Osteoblast (primary cell): ENCODE data around the gene HIRA. TPM values are rescaled to one million over a fixed set of nuclear protein-coding genes. Genes with fewer than 3 reads are reported as not detected.
"Not testable (repeated sequence)": the region's sequence is repeated elsewhere in the genome, so short reads cannot be mapped to it uniquely, and the experiment has no call there.

Experiments used
- DNase-seq: peaks from one replicate; pipeline ENCODE4 v3.0.0; 2011; ENCODE audit warnings: low spot score, mixed read lengths; ENCODE audit not compliant: insufficient read length; ENCODE audit errors: missing footprints
- H2AFZ ChIP-seq: 2 replicates; pipeline ENCODE4 v1.6.0; 2011; ENCODE audit warnings: mild to moderate bottlenecking, low read length
- H3K27ac ChIP-seq: 2 replicates; pipeline ENCODE4 v1.5.1; 2011; ENCODE audit warnings: mild to moderate bottlenecking, low read depth, low read length, moderate library complexity
- H3K27me3 ChIP-seq: 2 replicates; pipeline ENCODE4 v1.6.0; 2012; ENCODE audit warnings: mild to moderate bottlenecking, control low read depth, inconsistent platforms, low read length, moderate library complexity; ENCODE audit not compliant: insufficient read depth
- H3K36me3 ChIP-seq: 2 replicates; pipeline ENCODE4 v1.5.1; 2011; ENCODE audit warnings: mild to moderate bottlenecking, low read length, control low read depth, moderate library complexity; ENCODE audit not compliant: insufficient read depth
- H3K4me1 ChIP-seq: 2 replicates; pipeline ENCODE4 v1.5.1; 2011; ENCODE audit warnings: mild to moderate bottlenecking, low read length, control low read depth, moderate library complexity; ENCODE audit not compliant: insufficient read depth
- H3K4me2 ChIP-seq: 2 replicates; pipeline ENCODE4 v1.6.0; 2011; ENCODE audit warnings: mild to moderate bottlenecking, low read length; ENCODE audit not compliant: insufficient read depth
- H3K4me3 ChIP-seq: fragments of 200-600 bp; sonication (generic); 3 replicates; pipeline ENCODE4 v1.5.1; 2012; ENCODE audit warnings: mild to moderate bottlenecking, low read length, inconsistent platforms; ENCODE audit not compliant: insufficient read depth
- H3K79me2 ChIP-seq: 2 replicates; pipeline ENCODE4 v1.6.0; 2012; ENCODE audit warnings: mild to moderate bottlenecking, low read length, control low read depth, inconsistent platforms; ENCODE audit not compliant: insufficient read depth
- H3K9me3 ChIP-seq: 2 replicates; pipeline ENCODE4 v1.5.1; 2011; ENCODE audit warnings: low read depth, low read length, control low read depth
- H4K20me1 ChIP-seq: 2 replicates; pipeline ENCODE4 v1.6.0; 2012; ENCODE audit warnings: mild to moderate bottlenecking, low read length, control low read depth; ENCODE audit not compliant: insufficient read depth
- total RNA-seq: library from RNA; depleted of rRNA; stranded (reverse); fragments of >200 nt; gene quantifications from 2 replicates; pipeline ENCODE4 v1.2.3, GENCODE V29; 2012
- TF ChIP-seq, protein P1 (sequence below): IDR thresholded peaks from 2 replicates; pipeline ENCODE4 v1.5.1; 2011; ENCODE audit warnings: mild to moderate bottlenecking, low read depth, low read length, moderate library complexity; ENCODE audit errors: extremely low read depth

The HIRA gene
- total RNA-seq, 1 donor = 22.1 TPM

DNA sequence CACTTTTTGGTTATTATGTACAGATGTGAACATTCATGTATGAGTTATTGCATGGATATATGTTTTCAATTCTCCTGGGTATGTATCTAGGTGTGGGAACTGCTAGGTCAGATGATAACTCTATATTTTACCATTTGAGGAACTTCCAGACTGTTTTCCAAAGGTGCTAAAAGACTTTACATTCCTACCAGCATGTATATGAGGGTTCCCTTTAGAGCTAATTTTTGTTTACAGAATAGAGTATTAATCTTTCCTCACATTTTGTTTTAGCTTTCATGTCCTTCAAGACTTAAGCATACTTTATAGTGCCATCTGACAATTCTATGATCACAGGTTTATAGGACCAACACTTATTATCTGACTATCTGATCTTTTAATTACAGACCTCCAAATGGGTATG lies 59.6 kb downstream of the HIRA start:
- Histone ChIP-seq H3K4me2 (no peak overlapping the region), H3K4me1 (no peaks in the 10 kb centered on the region), H3K79me2 (no peaks in the 10 kb centered on the region), H3K4me3 (no peak overlapping the region), H4K20me1 (peaks cover 8% of the 10 kb centered on the region), H3K9me3 (no peaks in the 10 kb centered on the region), H2AFZ (no peak overlapping the region), H3K36me3 (peaks cover 81% of the 10 kb centered on the region), H3K27me3 (no peaks in the 10 kb centered on the region), H3K27ac (no peak overlapping the region)
- no peak for DNase-seq
- TF ChIP-seq, protein P1, sequence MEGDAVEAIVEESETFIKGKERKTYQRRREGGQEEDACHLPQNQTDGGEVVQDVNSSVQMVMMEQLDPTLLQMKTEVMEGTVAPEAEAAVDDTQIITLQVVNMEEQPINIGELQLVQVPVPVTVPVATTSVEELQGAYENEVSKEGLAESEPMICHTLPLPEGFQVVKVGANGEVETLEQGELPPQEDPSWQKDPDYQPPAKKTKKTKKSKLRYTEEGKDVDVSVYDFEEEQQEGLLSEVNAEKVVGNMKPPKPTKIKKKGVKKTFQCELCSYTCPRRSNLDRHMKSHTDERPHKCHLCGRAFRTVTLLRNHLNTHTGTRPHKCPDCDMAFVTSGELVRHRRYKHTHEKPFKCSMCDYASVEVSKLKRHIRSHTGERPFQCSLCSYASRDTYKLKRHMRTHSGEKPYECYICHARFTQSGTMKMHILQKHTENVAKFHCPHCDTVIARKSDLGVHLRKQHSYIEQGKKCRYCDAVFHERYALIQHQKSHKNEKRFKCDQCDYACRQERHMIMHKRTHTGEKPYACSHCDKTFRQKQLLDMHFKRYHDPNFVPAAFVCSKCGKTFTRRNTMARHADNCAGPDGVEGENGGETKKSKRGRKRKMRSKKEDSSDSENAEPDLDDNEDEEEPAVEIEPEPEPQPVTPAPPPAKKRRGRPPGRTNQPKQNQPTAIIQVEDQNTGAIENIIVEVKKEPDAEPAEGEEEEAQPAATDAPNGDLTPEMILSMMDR = no peak

DNA sequence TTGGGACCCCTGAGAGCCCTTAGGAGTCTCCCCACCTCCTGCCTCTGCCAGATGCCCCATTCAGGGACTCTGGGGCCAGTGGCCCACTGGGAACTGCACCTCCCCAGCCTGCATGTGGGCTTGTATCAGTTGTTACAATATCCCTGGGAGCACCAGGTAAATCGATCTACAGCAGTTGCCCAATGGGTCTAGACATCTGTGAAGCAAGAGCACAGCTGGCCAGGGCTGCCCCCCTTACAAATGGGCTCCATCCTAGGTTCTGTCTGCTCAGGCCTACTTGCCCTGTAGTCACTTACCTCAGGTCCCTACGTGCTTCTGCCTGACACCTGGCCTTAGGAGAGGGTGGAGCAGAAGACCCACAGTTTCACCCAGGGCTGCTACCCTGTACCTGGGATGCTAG lies 62.7 kb downstream of the HIRA start:
- peaks cover 75% of the 10 kb centered on the region for H3K36me3 ChIP-seq
- TF ChIP-seq, protein P1 = no peak
- DNase-seq = no peak

DNA sequence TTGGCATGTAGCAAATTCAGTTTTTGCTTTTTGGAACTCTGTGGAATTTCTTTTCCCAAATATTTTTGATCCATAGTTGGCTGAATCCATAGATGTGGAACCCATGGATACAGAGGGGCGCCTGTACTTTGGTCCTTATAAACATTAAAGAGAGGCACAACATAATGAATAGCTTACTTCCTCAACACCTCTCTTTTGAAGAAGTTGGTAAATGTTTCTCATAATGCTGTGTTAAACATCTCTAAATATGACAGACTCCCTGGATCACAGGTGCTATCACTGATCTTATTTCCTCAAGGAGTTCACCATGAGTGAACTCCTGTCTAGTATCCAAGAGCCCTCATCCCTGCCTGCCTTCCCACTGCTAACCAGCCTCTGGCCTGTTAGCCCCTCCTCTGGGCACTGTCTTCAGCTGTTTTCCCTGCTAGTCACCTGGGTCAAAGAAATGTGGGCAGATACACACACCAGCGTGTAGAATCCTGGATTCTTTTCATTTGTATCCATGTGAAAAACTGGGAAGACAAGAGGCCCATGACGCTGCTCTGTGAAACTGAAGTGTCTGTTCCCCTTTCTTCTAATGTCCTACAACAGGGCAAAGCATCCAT lies 63.7 kb downstream of the HIRA start:
- Histone ChIP-seq H4K20me1 (no peaks in the 10 kb centered on the region), H3K27me3 (no peaks in the 10 kb centered on the region), H2AFZ (no peak overlapping the region), H3K4me1 (no peaks in the 10 kb centered on the region), H3K36me3 (peaks cover 72% of the 10 kb centered on the region), H3K4me2 (no peak overlapping the region), H3K9me3 (no peaks in the 10 kb centered on the region), H3K27ac (no peak overlapping the region), H3K79me2 (no peaks in the 10 kb centered on the region), H3K4me3 (no peak overlapping the region)
- no peak for DNase-seq
- TF ChIP-seq, protein P1 = no peak

More for the DNA sequence above, 62.7 kb downstream of the HIRA start:
- Histone ChIP-seq H3K27ac (no peak overlapping the region), H3K27me3 (no peaks in the 10 kb centered on the region), H4K20me1 (no peaks in the 10 kb centered on the region), H3K4me2 (no peak overlapping the region), H3K9me3 (no peaks in the 10 kb centered on the region), H3K4me1 (no peaks in the 10 kb centered on the region), H3K79me2 (no peaks in the 10 kb centered on the region), H3K4me3 (no peak overlapping the region), H2AFZ (no peak overlapping the region)

DNA sequence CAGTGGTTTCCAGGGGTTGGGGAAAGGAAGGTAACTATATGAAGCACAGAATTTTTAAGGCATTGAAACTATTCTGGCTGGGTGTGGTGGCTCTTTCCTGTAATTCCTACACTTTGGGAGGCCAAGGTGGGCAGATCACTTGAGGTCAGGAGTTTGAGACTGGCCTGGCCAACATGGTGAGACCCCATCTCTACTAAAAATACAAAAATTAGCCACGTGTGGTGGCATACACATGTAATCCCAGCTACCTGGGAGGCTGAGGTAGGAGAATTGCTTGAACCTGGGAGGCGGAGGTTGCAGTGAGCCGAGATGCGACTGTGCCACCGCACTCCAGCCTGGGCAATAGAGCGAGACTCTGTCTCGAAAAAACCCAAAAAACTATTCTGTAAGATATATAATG lies 68.0 kb downstream of the HIRA start:
- not testable (repeated sequence) for H3K79me2 ChIP-seq, H3K4me1 ChIP-seq, H3K4me3 ChIP-seq, H3K27me3 ChIP-seq, H3K4me2 ChIP-seq, DNase-seq, H3K9me3 ChIP-seq, H4K20me1 ChIP-seq, H2AFZ ChIP-seq, H3K27ac ChIP-seq
- H3K36me3 ChIP-seq = peaks cover 76% of the 10 kb centered on the region
